ENCODE measurements around the gene MACROH2A1.

The MACROH2A1 gene

GRCh38 chr5:135386886-135387628, 12.0 kb downstream of the MACROH2A1 start:
- H3K9me3 ChIP-seq, result no peaks in the 10 kb centered on the region
- H3K4me3 ChIP-seq, result no peak overlapping the region
- DNase-seq (ENCODE audit: low spot score in 2 of 2), result no peak
- H3K27me3 ChIP-seq (ENCODE audit: low read depth), result no peaks in the 10 kb centered on the region
- in situ Hi-C loops (cut with MboI; ENCODE audit: low sequenced_read_pairs), result no loop called here
- H3K36me3 ChIP-seq (replicated peaks), result peaks cover 47% of the 10 kb centered on the region
- H3K4me1 ChIP-seq, result no peaks in the 10 kb centered on the region

DNA sequence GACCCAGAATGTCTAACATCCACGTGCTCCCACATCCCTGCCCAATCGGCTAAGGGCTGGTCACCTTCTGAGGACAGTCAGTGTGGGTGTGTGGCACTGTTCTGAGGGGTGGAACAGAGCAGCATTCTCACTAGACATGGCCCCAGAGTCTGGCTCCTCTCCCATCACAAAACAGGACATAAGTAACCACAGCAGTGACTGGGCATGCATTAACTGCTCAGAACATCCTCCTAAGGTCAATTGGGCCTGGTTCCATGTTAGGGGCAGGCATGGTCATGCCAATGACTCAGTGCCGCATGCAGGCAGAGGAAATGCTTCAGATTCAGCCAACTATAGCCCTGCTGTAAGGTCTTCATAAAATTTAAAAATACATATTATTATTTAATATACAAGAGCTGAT, 12.9 kb downstream of the MACROH2A1 start:
- H3K4me3 ChIP-seq, result no peak overlapping the region
- peaks cover 48% of the 10 kb centered on the region for H3K36me3 ChIP-seq (replicated peaks)
- no peaks in the 10 kb centered on the region for H3K9me3 ChIP-seq
- in situ Hi-C loops (cut with MboI; ENCODE audit: low sequenced_read_pairs), result no loop called here
- no peak for DNase-seq (ENCODE audit: low spot score in 2 of 2)
- no peaks in the 10 kb centered on the region for H3K27me3 ChIP-seq (ENCODE audit: low read depth)
- no peaks in the 10 kb centered on the region for H3K4me1 ChIP-seq

- Histone ChIP-seq H3K4me1 (no peaks in the 10 kb centered on the region), H3K9me3 (no peaks in the 10 kb centered on the region), H3K4me3 (no peak overlapping the region), H3K36me3 (replicated peaks) (peaks cover 50% of the 10 kb centered on the region), H3K27me3 (ENCODE audit: low read depth) (no peaks in the 10 kb centered on the region)
- no peak for DNase-seq (ENCODE audit: low spot score in 2 of 2)
- in situ Hi-C loops (cut with MboI; ENCODE audit: low sequenced_read_pairs), result no loop called here
Measured at GRCh38 chr5:135385576-135385975, 13.5 kb downstream of the MACROH2A1 start.

GRCh38 chr5:135384898-135385297, 14.1 kb downstream of the MACROH2A1 start:
- Histone ChIP-seq H3K36me3 (replicated peaks) (peaks cover 57% of the 10 kb centered on the region), H3K4me3 (no peak overlapping the region), H3K9me3 (no peaks in the 10 kb centered on the region), H3K4me1 (no peaks in the 10 kb centered on the region), H3K27me3 (ENCODE audit: low read depth) (no peaks in the 10 kb centered on the region)
- in situ Hi-C loops (cut with MboI; ENCODE audit: low sequenced_read_pairs), result no loop called here
- DNase-seq (ENCODE audit: low spot score in 2 of 2), result no peak

DNA sequence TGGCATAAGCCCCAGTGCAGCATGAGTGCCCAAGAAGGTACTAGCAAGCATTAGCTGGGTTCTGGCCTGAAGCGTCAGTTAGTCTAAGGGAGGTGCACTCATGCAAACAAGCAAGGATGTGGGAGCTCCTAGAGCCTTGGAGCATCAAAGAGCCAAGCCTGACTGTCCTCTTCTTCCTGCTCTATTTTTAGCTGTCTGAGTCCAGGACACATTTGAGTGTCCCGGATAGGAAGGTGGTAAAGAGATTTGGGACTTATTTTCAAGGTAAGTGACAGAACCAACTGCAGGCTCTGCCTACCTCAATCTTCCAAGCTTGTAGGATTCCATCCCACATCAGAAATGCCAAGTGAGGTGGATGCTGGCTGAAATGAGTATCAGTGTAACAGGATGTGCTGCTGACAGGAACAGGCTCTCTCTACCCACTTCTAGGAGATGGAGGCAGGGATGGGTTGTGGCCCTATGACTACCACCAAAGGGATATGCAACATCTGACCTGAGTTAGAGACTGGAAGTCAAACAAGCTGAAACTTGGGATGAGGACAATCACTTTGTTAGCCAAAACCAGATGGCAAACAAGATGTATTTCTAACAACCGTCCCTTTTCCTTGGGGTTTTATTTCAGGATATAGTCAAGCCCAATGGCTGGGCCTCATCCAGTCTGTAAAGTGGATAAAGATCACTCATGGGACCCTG, 15.1 kb downstream of the MACROH2A1 start:
- in situ Hi-C loops (cut with MboI; ENCODE audit: low sequenced_read_pairs), result no loop called here
- DNase-seq (ENCODE audit: low spot score in 2 of 2), result no peak
- Histone ChIP-seq H3K4me1 (no peaks in the 10 kb centered on the region), H3K9me3 (no peaks in the 10 kb centered on the region), H3K36me3 (replicated peaks) (peaks cover 67% of the 10 kb centered on the region), H3K4me3 (no peak overlapping the region), H3K27me3 (ENCODE audit: low read depth) (no peaks in the 10 kb centered on the region)

DNA sequence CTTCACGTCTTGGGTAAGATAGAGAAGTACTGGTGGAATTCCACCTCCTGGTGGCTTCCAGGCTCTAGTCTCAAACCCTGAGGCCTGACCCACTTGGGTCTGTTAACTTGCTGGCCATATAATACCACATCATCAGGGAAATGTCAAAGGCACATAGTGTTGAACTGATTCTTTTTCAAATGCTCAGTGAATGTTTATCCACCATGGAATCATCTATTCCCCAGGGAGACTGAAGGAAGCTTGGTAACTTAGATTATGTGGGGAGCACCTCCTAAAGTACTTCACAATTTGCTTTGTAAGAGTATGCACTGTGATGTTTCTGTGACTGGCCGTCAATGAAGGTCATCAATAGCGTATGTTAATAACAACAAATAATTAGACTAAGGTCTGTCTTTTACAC, 16.1 kb downstream of the MACROH2A1 start:
- in situ Hi-C loops (cut with MboI; ENCODE audit: low sequenced_read_pairs), result no loop called here
- Histone ChIP-seq H3K27me3 (ENCODE audit: low read depth) (no peaks in the 10 kb centered on the region), H3K36me3 (replicated peaks) (peaks cover 71% of the 10 kb centered on the region), H3K9me3 (no peaks in the 10 kb centered on the region), H3K4me3 (no peak overlapping the region), H3K4me1 (no peaks in the 10 kb centered on the region)
- DNase-seq (ENCODE audit: low spot score in 2 of 2), result no peak

GRCh38 chr5:135382106-135382790, 16.8 kb downstream of the MACROH2A1 start:
- DNase-seq (ENCODE audit: low spot score in 2 of 2), result no peak
- Histone ChIP-seq H3K9me3 (no peaks in the 10 kb centered on the region), H3K27me3 (ENCODE audit: low read depth) (no peaks in the 10 kb centered on the region), H3K4me3 (no peak overlapping the region), H3K36me3 (replicated peaks) (peaks cover 73% of the 10 kb centered on the region), H3K4me1 (no peaks in the 10 kb centered on the region)
- in situ Hi-C loops (cut with MboI; ENCODE audit: low sequenced_read_pairs), result no loop called here

GRCh38 chr5:135379046-135379654, 19.9 kb downstream of the MACROH2A1 start:
- Histone ChIP-seq H3K9me3 (no peaks in the 10 kb centered on the region), H3K36me3 (replicated peaks) (peaks cover 77% of the 10 kb centered on the region), H3K27me3 (ENCODE audit: low read depth) (no peaks in the 10 kb centered on the region), H3K4me3 (no peak overlapping the region), H3K4me1 (no peaks in the 10 kb centered on the region)
- no peak for DNase-seq (ENCODE audit: low spot score in 2 of 2)
- in situ Hi-C loops (cut with MboI; ENCODE audit: low sequenced_read_pairs), result no loop called here

- H3K27me3 ChIP-seq (ENCODE audit: low read depth), result no peaks in the 10 kb centered on the region
- no peak overlapping the region for H3K4me3 ChIP-seq
- no peaks in the 10 kb centered on the region for H3K4me1 ChIP-seq
- H3K9me3 ChIP-seq, result no peaks in the 10 kb centered on the region
- in situ Hi-C loops (cut with MboI; ENCODE audit: low sequenced_read_pairs), result no loop called here
- peaks cover 69% of the 10 kb centered on the region for H3K36me3 ChIP-seq (replicated peaks)
- no peak for DNase-seq (ENCODE audit: low spot score in 2 of 2)
Measured at GRCh38 chr5:135377751-135378680, 21.0 kb downstream of the MACROH2A1 start.

- no peaks in the 10 kb centered on the region for H3K4me1 ChIP-seq
Measured at GRCh38 chr5:135376961-135377624, 21.9 kb downstream of the MACROH2A1 start.

DNA sequence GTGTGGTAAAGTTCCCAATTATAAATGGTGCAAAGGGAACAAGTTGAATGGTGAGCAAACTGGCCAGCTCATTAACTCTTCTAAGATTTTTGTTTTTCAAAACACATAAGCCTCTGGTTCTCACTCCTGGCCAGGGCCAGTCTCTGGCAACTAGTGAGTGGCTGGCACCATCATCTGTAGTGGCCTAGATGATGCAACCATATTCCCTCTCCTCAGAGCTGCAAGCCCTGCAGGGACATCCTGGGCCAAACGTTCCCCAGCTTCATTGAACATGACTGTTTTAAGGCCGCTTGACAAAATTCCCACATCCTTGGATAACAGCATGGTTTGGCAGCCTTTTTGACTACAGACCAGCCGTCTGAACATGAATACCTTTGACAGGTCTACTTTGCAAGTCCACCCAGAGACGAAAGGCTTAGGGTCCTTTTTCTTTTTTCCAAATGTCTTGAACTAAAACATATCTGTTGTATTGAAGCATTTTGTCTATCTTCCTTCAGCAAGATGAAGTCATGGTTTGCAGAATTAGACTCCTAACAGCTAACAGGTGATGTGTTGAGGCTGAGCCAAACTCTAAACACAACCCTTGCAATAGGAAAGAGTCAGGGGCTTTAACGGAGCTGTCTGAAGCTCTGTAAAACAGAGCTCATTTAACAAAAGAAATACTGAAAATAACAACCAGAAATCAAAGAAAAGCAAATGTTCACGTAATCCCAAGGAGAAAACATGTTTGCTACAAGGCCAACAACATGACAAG, 23.8 kb downstream of the MACROH2A1 start:
- H3K27me3 ChIP-seq (ENCODE audit: low read depth), result no peaks in the 10 kb centered on the region
- H3K4me1 ChIP-seq, result no peaks in the 10 kb centered on the region
- DNase-seq (ENCODE audit: low spot score in 2 of 2), result no peak
- in situ Hi-C loops (cut with MboI; ENCODE audit: low sequenced_read_pairs), result no loop called here
- peaks cover 70% of the 10 kb centered on the region for H3K36me3 ChIP-seq (replicated peaks)
- no peaks in the 10 kb centered on the region for H3K9me3 ChIP-seq
- H3K4me3 ChIP-seq, result no peak overlapping the region

More at GRCh38 chr5:135376961-135377624, 21.9 kb downstream of the MACROH2A1 start:
- H3K27me3 ChIP-seq (ENCODE audit: low read depth), result no peaks in the 10 kb centered on the region
- no peak for DNase-seq (ENCODE audit: low spot score in 2 of 2)
- H3K36me3 ChIP-seq (replicated peaks), result peaks cover 61% of the 10 kb centered on the region
- no peaks in the 10 kb centered on the region for H3K9me3 ChIP-seq
- no peak overlapping the region for H3K4me3 ChIP-seq
- in situ Hi-C loops (cut with MboI; ENCODE audit: low sequenced_read_pairs), result no loop called here
